DMS53 treated with DMSO at 0.1 percent for 48 hours (cell line): ENCODE data around the gene SEPTIN3.
"Not testable (repeated sequence)": the region's sequence is repeated elsewhere in the genome, so short reads cannot be mapped to it uniquely, and the experiment has no call there.

Source experiments
- DNase-seq: peaks from one replicate; lab custom pipeline; 2025; ENCODE audit not compliant: unreplicated experiment; lab: John Stamatoyannopoulos, UW

SEPTIN3 gene

DNA sequence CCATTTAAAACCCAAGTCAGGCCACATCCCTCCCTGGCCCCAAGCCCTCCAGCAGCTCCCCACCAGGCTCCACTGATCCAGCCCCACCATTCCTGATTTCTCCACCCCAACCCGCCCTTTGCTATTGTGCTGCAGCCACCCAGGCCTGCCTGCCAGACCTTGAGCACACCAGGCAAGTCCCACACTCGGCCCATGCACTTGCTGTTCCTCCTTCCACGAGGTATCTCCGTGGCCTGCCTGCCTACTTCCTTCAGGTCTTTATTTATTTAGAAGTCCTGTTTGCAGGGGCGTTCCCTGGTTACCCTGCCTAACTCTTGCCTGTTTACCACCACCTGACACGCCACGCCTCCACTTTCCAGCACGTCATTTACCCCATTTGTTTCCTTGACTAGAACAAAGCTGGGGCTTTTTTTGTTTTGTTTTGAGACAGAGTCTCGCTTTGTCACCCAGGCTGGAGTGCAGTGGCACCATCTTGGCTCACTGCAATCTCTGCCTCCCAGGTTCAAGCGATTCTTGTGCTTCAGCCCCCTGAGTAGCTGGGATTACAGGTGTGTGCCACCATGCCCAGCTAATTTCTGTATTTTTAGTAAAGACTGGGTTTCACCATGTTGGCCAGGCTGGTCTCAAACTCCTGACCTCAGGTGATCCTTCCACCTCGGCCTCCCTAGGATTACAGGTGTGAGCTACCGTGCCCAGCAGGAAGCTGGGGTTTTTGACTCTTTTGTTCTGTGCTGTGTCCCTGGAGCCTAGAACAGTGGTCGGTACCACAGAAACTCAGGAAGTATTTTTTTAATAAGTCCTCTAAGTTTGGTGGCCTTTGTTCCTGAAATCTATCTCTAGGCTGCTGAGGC, 29.0 kb upstream of the SEPTIN3 start:
- DNase-seq, result peak; percentile 20

DNA sequence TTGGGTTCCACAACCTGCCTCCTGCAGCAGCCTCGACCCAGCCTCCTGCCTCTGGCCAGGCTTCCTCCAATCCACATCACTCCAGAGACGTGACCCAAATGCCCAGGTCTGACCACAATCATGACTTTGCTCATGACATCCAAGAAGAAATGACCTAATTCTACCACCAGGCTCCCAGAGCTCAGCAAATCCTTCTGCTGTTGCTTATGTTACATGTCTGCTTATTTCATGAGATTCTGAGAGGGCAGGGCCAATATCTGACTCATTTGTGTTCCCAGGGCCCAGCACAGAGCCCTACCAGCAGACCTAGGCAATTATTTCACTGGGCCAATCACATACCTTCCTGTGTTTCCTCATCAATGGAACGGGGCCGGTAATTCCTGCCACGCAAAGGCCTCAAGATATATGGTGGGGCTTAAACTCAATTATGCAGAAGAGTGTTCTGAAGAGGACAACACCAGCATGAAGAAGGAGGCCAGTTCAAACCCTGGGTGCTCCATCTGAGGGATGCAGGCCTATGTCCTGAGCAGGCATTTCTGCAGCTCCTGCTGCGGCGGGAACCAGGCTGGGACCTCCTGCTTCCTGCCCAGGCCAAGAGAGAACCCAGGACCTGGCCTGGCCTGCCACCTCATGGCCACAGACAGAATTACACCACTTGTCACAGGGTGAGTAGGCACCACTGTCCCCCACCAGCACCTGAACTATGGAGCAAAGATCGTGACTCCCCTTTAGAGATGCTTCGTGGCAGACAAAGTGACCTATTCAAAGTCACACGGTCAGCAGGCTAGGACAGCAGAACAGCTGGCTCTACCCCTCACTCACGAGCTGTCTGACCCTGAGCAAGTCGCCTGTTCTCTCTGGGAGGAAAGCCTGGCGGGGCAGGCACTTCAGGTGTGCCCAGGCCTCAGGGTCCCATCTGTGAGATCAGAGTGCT, 28.1 kb upstream of the SEPTIN3 start:
- DNase-seq, result peak; percentile 60

DNA sequence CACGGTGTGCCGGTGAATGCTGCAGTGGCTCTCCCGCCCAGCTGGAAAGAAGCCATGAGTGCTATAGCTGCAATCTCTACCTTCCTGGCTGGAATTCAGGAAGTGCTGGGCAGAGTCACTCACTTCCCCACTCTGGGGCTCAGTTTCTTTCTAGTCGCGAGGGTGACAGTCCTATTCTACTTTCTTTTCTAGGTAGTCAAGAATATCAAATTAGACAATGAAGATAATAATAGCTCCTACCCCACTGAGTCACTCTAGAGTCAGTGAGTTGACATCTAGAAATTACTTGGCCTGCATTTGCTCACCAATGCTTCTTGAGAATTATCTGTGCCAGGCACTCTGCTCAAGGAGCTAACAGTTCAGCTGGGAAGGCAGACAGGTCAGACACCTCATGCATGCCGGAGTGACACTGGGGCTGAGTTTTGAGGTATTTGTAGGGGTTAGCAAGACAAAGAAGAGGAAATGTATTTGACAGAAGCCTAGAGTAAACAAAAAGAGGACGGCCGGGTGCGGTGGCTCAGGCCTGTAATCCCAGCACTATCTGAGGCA, 25.5 kb upstream of the SEPTIN3 start:
- DNase-seq, result no peak

DNA sequence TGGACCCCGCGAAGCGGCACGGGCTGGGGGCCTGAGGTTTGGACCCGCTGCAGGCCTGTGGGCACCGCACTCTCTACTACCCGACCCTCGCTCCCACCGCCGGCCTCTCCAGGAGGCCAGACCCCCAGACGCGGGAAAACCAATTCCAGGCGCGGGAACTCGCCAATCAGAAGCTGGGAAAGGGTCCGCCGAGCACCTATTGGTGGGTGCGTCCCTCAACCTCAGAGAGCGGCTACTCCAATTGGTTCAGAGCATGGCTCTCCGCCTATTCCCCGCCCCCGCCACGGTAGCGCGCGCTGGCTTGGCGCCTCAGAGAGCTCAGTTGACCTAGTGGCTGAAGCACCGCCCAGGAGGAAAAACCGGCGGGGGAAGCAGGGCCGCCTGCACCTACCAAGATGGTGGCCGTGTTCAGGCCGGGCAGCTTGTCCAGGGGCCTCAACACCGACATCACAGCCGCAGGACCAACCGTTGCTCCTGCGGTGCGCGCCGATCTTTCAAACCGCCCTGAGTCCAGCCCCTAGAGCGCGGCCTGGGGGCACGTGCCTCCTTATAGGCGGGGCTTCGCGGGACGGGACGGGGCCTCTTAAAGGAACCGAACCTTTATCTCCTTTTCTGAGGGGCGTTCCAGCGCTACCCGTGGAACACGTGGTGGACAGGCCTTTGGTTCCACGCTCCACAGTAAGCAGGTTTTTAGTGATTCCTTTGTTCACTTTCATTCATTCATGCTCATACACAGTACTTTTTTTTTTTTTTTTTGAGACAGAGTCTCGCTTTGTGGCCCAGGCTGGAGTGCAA, 22.4 kb upstream of the SEPTIN3 start, which contains the start of gene CENPM:
Gene CENPM, minus strand, starts transcription at position 524 of the 795 bp plus-strand sequence. Its CDS starts 76 bp downstream, at position 448.
- DNase-seq, result peak; percentile 87

DNA sequence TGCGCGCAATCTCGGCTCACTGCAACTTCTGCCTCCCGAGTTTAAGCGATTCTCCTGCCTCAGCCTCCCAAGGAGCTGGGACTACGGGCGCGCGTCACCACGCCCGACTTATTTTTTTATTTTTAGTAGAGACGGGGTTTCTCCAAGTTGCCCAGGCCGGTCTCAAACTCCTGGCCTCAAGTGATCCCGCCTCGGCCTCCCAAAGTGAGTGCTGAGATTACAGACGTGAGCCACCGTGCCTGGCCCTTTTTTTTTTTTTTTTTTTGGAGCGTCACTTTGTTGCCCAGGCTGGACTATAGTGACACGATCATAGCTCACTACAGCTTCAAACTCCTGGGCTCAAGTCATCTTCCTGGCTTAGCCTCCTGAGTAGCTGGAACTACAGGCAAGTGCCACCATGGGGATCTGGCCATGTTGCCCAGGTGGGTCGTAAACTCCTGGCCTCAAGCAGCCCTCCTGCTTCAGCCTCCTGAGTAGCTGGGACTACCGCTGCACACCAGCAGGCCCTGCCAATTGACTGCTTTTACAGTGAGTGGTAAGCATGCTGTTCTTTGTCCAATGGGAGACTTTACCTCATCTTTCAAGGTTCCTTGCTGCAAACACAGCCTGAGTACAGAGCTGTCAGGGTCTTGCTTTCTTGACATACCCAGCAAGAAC, 21.7 kb upstream of the SEPTIN3 start:
- DNase-seq, result no peak

DNA sequence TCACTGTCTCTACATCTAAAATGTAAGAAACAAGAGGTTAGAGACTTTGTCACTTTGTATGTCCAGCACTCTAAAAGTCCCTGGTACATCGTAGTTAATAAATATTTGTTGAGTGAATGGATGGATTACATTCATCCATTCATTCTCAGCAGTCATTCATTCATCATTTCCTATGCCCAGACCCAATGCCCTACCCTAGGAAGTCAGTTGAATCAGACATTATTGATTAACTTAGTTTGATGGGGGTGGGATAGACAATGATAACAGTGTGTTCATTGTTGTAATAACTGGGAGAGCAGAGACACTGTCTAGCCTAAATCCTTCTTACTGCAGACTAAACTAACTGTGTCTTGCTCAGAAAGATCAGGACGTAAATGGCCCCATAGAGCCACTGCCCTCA, 21.1 kb upstream of the SEPTIN3 start:
- DNase-seq, result no peak

DNA sequence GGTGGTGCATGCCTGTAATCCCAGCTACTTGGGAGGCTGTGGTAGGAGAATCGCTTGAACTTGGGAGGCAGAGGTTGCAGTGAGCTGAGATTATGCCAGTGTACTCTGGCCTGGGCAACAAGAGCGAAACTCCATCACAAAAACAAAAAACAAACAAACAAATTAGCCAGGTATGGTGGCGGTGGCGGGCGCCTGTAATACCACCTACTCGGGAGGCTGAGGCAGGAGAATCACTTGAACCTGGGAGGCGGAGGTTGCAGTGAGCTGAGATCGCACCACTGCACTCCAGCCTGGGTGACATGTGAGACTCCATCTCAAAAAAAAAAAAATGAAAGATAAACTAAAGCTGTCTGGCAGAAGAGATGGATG, 20.3 kb upstream of the SEPTIN3 start:
- not testable (repeated sequence) for DNase-seq

DNA sequence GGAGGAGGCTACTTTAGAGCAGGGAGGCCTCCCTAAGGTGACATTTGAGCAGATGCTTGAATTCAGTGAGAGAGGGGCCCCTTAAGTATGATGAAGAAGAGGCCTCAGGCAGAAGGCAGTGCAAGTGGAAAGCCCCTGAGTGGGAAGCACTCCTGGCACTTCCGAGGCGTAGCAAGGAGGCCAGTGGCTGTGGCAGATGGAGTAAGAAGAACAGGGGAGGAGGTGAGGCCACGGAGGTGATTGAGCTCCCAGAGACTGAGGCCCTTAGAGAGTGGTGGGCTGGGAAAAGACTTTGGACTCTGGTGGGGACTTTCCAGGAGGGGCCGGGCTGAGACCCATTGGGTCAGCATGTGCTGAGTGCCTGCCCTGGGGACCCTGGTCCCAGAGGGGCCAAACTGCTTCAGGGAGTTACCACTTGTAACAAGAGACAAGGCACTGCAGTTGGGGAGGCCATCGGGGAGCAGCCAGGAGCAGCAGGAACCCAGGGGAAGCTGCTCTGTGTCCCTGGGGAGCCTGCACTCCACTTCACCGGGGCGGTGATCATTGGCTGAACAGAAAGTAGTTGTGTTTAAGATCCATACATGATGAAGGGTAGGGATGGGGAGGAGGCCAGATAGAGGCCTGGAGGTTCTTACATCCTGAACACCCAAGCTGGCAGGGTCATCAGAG, 19.8 kb upstream of the SEPTIN3 start:
- DNase-seq, result no peak

DNA sequence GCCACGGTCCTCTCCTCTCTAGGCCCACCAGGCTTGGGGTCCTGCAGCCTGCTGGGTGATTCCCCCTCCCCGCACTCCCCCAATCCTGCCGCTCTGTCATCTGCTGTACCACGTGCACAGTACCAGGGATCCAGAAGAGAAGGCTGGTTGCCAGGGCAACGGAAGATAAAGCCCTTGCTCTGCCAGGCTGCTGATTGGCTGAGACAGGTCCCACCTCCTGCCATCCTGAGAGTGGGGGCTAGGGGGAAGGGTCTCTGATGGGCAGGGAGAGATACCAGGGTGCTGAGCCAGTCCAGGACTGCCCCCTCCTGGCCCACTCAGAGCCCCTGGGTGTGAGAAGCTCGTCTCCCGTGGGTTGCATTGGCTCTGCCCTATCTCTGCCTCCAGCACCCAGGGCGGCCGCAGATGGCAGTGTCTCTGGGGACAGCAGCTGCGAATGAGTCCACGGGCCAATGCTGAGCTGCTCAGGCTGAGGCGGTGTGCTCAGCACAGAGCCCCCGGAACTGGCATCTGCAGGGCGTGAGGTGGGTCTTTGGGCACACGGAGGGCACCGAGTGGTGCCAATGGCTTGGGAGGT, 17.3 kb upstream of the SEPTIN3 start, which contains the start of gene SMIM45:
Gene SMIM45, plus strand, starts transcription at position 253 of the 577 bp plus-strand sequence.
- DNase-seq, result no peak

DNA sequence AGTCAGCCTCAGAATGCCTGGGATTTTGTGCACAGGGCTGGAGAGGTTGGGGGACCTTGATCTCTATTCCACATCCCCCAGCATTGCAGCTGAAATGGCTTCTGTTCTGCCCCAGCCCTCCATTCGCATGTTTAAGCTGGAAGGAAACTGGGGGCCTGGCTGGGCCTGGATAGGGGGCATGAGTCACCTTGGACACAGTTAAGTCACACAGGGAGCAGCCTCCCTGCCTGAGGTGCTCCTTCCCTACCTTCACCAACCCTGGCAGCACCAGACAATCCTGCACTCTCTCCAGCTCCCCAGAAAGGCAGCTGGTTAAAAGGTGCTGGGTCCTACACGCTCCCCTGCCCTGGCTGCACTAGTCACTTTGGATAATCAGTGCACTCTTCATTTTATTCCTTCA, 16.5 kb upstream of the SEPTIN3 start:
- DNase-seq, result no peak

DNA sequence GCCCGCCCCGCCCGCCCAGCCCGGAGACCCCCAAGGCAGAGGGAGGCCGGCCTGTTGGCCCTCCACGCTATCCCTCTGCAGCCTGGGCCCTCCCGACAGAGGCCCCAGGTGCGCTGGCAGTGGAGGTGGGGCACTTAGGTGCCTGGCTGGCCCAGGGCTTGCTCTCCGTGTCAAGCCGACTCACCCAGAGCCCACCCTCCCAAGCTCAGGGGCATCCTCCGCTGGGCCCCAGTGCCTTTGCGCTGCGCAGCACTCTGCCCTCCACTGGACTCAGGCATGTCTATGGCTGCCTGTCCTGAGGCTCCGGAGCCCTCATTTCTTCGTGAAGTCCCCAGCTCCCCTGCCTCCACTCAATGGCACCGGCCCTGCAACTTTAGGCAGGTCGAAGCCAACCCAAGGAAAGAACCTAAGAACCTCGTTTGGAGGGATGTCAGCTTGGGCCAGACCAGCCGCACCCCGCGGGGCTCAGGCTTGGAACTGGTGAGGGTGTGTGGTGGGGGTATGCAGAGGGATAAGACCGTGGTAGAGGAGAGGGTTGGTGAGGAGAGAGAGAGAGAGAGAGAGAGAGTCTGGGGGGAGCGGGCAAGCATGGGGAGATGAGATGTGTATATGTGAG, 11.2 kb upstream of the SEPTIN3 start:
- no peak for DNase-seq

DNA sequence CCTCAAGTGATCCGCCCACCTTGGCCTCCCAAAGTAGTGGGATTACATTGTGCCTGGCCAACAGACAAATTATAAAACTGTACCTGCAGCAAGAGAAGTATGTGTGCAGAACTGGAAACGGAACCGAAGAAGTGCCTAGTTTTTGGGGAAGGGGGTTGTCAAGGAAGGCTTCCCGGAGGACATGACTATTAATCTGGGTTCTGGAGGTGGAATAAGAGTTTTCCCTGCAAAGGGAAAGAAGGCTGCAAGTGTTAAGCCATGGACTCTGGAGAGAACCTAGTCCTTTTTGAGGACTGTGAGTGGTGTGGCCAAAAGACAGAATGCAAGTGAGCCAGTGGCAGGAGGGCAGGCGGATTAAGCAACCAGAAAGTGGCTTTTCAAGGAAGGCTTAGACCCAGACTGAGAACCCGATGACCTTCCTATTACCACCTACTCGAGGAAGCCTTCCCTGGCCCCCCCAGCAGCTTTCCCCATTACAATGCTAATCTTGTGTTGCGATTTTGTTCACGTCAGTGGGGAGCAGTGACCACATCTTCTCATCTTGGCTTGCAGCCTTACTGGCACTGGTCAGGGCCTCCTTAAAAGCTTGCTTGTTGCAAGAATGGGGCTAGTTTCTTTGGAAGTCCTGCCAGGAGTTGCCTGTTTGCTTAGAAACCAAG, 5.7 kb upstream of the SEPTIN3 start:
- DNase-seq, result no peak

DNA sequence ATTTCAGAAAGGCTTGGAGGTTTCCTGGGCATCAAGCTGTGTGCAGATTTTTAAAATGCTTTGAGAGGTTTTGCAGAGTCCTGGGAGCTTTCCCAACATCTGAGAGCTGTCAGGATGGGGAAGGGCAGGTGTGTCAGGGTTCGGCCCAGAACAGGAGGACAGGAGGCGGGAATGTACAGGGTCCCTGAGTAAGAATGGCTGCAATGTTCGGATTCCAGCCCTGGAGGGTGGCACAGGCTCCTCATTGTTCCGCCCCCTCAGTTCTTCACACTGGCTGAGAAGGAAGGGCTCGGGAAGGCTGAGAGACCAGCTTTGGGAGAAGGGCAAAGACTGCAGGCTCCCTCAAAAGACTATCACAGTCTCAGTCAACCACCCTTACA, 5.1 kb upstream of the SEPTIN3 start:
- no peak for DNase-seq

DNA sequence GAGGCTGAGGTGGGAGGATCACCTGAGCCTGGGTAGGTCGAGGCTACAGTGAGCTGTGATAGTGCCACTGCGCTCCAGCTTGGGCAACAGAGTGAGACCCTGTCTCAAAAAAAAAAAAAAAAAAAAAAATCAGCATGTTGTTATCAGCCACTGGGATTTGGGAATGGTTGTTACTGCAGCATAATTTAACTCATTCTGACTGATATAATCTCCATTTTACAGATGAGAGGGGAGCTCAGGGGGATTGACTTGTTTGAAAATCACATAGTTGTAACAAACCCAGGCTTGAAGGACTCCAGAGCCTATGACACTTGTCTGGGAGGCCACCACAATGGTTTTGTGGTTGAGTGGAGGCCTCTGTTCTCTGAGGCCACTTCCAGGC, 3.0 kb upstream of the SEPTIN3 start:
- no peak for DNase-seq

DNA sequence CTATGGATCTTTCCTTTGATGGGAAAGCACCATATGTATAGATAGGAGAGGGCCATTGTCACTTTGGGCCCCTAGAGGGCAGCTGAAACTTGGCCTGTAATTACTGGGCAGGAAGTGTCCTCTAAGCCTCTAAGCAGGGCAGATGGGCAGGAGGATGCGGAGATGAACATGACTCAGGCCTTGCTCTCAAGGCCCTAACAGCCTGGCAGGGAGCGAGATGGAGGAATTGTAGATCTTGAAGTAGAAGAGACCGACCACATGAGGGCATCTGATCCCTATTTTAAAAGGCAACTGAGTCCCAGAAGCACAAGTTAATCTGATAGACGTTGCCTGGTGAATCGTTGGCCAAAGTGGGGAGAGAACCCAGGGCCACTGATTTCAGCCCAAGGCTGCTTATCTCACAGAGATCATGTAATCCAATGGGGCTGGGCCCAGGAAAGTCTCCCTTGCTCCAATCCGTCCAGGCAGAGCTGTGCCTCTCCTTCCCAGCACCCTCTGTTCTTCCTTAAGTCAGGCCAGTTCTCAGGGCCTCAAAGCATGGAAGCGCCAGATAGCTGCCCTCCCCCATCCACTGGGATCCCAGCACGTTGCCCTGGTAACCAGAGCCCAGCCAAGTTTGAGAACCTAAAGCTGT, 2.5 kb upstream of the SEPTIN3 start:
- DNase-seq, result peak; percentile 85

DNA sequence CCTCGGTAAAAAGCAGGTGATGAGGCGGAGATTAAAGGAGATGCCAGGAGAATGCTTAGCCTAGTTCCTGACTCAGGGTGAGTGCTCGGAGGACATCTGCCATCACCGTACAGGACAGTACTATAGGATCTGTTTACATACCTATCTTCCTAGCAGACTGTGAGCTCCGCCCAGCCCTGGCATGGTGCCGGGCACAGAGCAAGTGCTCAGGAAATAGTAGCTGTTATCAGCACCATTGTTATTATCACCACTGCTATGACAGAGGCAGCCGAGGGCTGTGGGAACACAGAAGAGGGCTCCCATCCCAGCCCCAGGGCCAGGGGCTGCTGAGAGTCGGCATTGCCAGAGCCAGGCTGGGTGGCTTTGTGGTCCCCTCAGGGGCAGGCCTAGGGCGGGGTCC, 642 bp upstream of the SEPTIN3 start:
- DNase-seq, result peak; percentile 57

DNA sequence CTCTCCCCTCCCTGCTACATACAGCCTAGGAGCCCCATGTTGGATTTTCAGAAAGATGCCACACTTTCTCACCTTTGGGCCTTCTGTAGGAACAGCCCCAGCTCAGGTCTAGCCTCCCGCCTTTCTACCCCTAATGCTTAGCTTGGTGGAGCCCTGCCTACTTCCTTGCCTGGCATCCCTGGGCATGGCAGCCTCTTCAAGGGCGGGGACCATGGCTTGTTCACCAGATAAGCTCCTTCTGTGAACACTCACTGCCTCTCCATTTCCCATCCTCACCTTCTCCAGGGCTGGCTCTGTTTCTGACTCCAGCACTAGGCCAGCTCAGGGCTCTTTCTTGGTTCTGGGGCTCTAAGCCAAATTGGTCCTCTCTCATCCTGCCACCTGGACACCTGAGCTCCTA, 1.4 kb downstream of the SEPTIN3 start:
- DNase-seq, result no peak

DNA sequence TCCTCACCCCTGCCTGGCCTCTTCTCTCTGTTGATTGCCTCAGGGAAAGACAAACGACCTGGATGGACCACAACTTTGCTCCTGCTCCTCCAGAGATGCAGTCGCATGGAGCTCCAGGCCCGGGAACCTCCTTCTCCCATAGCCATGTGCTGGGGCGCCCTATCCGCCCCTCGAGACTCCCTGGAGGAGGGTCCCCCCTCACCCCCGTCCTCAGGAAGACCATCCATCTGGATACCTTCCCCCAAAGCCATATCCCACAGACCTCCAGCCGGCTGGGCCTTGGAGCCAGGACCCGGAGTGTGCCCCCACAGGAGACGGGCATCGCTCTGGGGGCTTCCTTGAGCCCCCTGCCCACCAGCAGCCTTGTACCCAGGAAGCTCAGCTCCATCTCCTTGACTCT, 2.2 kb downstream of the SEPTIN3 start:
- no peak for DNase-seq
